ENCODE results near the gene METTL8. TPM values are rescaled to one million over a fixed set of nuclear protein-coding genes. Genes with fewer than 3 reads are reported as not detected.

Gene METTL8
- total RNA-seq, 1 experiment from 2014 or later: 27.7 TPM

GRCh38 chr2:171320208-171320621 is 113.6 kb downstream of the METTL8 start:
- H3K27ac ChIP-seq (ENCODE audit: low read length): no peak overlapping the region
- H3K36me3 ChIP-seq (ENCODE audit: control insufficient read depth, insufficient read depth, low read length): no peaks in the 10 kb centered on the region
- intact Hi-C loops (cut with micrococcal nuclease; ENCODE audit: unreplicated experiment) (no loop called here), in situ Hi-C loops (cut with HindIII; ENCODE audit: low pct_unique_long_range_greater_than_20kb, low sequenced_read_pairs) (no loop called here)
- no peak for TF ChIP-seq CTCF (IDR thresholded peaks at IDR 0.05)
- DNase-seq (ENCODE audit: low read depth, low spot score) (no peak), ATAC-seq (no peak)
- H3K4me3 ChIP-seq (ENCODE audit: low read depth in 2 of 2, low read length in 2 of 2): no peak overlapping the region
- ChIA-PET CTCF (no interaction called here), POLR2A (no interaction called here)
- no peaks in the 10 kb centered on the region for H3K9me3 ChIP-seq (ENCODE audit: control insufficient read depth, insufficient read depth, low read depth, low read length)
- H3K27me3 ChIP-seq (ENCODE audit: control insufficient read depth, insufficient read depth, low read length): no peaks in the 10 kb centered on the region
- no peaks in the 10 kb centered on the region for H3K4me1 ChIP-seq (ENCODE audit: control insufficient read depth, insufficient read depth, low read length)
- no TSS peak for BruUV-seq (replicated peaks)

DNA sequence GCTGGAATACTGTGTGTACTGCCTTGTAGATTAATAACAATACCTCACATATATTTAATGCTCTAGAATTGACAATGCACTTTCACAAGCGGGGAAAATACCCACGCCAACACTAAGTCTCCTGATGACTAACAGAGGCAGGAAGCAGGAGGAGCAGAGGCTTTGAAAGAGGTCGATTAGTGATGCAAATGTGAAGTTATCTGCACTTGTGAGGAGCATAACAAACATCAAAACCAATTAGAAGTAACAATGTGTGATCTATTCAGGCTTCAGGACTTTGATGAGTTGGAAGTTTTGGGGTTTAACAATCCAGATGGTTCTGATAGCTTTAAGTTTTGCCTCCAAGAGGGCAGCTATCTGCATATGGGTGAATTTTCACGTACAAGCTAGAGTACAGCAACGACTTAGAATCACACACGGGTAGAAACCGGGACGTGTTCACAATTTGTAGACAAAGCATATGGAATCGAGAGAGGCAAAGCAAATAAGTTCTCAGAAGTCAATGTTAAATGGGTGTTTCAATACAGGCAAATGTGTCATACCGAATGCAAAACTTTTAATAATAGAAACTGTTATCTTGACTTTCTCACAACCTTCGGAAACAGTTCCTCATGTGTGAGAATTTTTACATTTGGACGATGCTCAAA is 114.5 kb downstream of the METTL8 start:
- no peaks in the 10 kb centered on the region for H3K36me3 ChIP-seq (ENCODE audit: control insufficient read depth, insufficient read depth, low read length)
- DNase-seq (ENCODE audit: low read depth, low spot score) (no peak), ATAC-seq (no peak)
- BruUV-seq (replicated peaks): no TSS peak
- no peaks in the 10 kb centered on the region for H3K27me3 ChIP-seq (ENCODE audit: control insufficient read depth, insufficient read depth, low read length)
- H3K9me3 ChIP-seq (ENCODE audit: control insufficient read depth, insufficient read depth, low read depth, low read length): no peaks in the 10 kb centered on the region
- POLR2A ChIA-PET: no interaction called here
- no peak overlapping the region for H3K4me3 ChIP-seq (ENCODE audit: low read depth in 2 of 2, low read length in 2 of 2)
- in situ Hi-C loops (cut with HindIII; ENCODE audit: low pct_unique_long_range_greater_than_20kb, low sequenced_read_pairs) (no loop called here), intact Hi-C loops (cut with micrococcal nuclease; ENCODE audit: unreplicated experiment) (no loop called here)
- CTCF ChIA-PET: no interaction called here
- no peak for TF ChIP-seq REST (IDR thresholded peaks at IDR 0.05; ENCODE audit: insufficient read depth in 1 of 2, low read depth in 2 of 2, low read length in 1 of 2)
- TF ChIP-seq TCF7L2 (IDR thresholded peaks at IDR 0.05; ENCODE audit: low read depth, low read length): no peak
- no peak for TF ChIP-seq CTCF (IDR thresholded peaks at IDR 0.05)
- no peak for TF ChIP-seq POLR2AphosphoS5 (IDR thresholded peaks at IDR 0.05; ENCODE audit: low read depth, low read length)
- TF ChIP-seq SIN3A (IDR thresholded peaks at IDR 0.05; ENCODE audit: borderline replicate concordance, insufficient read depth, low read depth, low read length): no peak
- H3K27ac ChIP-seq (ENCODE audit: low read length): no peak overlapping the region
- H3K4me1 ChIP-seq (ENCODE audit: control insufficient read depth, insufficient read depth, low read length): no peaks in the 10 kb centered on the region
